HPDE6-E6E7 (cell line): ENCODE data around the gene METTL25B.
A peak's percentile ranks its signal among the peaks of the same experiment; 100 is the strongest.

ENCODE experiments used
- DNase-seq: peaks from one replicate; pipeline ENCODE4 v3.0.0; 2011; ENCODE audit warnings: missing footprints; ENCODE audit errors: extremely low spot score

The METTL25B gene

GRCh38 chr1:156700736-156701531 lies 27.3 kb upstream of the METTL25B start:
- DNase-seq: no peak

- no peak for DNase-seq
Observed at GRCh38 chr1:156703336-156703735, 24.9 kb upstream of the METTL25B start.

- DNase-seq: no peak
Observed at GRCh38 chr1:156703741-156704140, 24.5 kb upstream of the METTL25B start.

GRCh38 chr1:156704166-156704711 lies 24.0 kb upstream of the METTL25B start:
- no peak for DNase-seq

GRCh38 chr1:156704930-156705320 lies 23.3 kb upstream of the METTL25B start:
- peak; percentile 78 for DNase-seq

GRCh38 chr1:156705321-156705917 lies 22.9 kb upstream of the METTL25B start, which contains the start of gene CRABP2:
CRABP2 (minus strand) TSS chr1:156705583; CDS start chr1:156705446, 137 bp downstream.
- DNase-seq: no peak

GRCh38 chr1:156705918-156706656 lies 22.2 kb upstream of the METTL25B start:
- no peak for DNase-seq

GRCh38 chr1:156706657-156707416 lies 21.4 kb upstream of the METTL25B start:
- DNase-seq: no peak

GRCh38 chr1:156707417-156708217 lies 20.7 kb upstream of the METTL25B start:
- DNase-seq: no peak

- DNase-seq: no peak
Observed at GRCh38 chr1:156708218-156708661, 20.0 kb upstream of the METTL25B start.

GRCh38 chr1:156709031-156709430 lies 19.2 kb upstream of the METTL25B start:
- DNase-seq: no peak

- peak; percentile 85 for DNase-seq
Observed at GRCh38 chr1:156709757-156710489, 18.3 kb upstream of the METTL25B start.

GRCh38 chr1:156711011-156711817 lies 17.1 kb upstream of the METTL25B start:
- DNase-seq: no peak

GRCh38 chr1:156712626-156713025 lies 15.6 kb upstream of the METTL25B start:
- DNase-seq: no peak

GRCh38 chr1:156714830-156715229 lies 13.4 kb upstream of the METTL25B start:
- DNase-seq: no peak

- no peak for DNase-seq
Observed at GRCh38 chr1:156717351-156717750, 10.9 kb upstream of the METTL25B start.

GRCh38 chr1:156721131-156721530 lies 7.1 kb upstream of the METTL25B start:
- DNase-seq: no peak

GRCh38 chr1:156721535-156721934 lies 6.7 kb upstream of the METTL25B start:
- no peak for DNase-seq

- peak; percentile 78 for DNase-seq
Observed at GRCh38 chr1:156725683-156726280, 2.5 kb upstream of the METTL25B start.
